Activated T-cell treated with anti-CD3 and anti-CD28 coated beads, Interleukin-2, amount 50 U/mL, for 4 hours (primary cell): ENCODE measurements around the gene SSH2. TPM values are rescaled to one million over a fixed set of nuclear protein-coding genes. Genes with fewer than 3 reads are reported as not detected.
"Not testable (repeated sequence)": the region's sequence is repeated elsewhere in the genome, so short reads cannot be mapped to it uniquely, and the experiment has no call there.

Source experiments
- ATAC-seq, 2 donors: fragments of 200-7000 bp; cut with Tn5 transposase; one replicate each; pipeline ENCODE4 v1.10.0; 2021
- DNase-seq: peaks from one replicate; pipeline ENCODE4 v3.0.0-alpha.2; 2020
- H3K27me3 Mint-ChIP-seq: one replicate; pipeline ENCODE4 v1.8.0; 2021; ENCODE audit warnings: low read depth, mixed read lengths
- H3K36me3 Mint-ChIP-seq: one replicate; pipeline ENCODE4 v1.8.0; 2022; ENCODE audit warnings: mixed read lengths; ENCODE audit not compliant: insufficient read depth
- H3K4me1 Mint-ChIP-seq: one replicate; pipeline ENCODE4 v1.8.0; 2021; ENCODE audit warnings: low read depth, mixed read lengths
- H3K4me3 Mint-ChIP-seq: one replicate; pipeline ENCODE4 v1.8.0; 2021; ENCODE audit warnings: mild to moderate bottlenecking, moderate library complexity, mixed read lengths
- H3K9me3 Mint-ChIP-seq: one replicate; pipeline ENCODE4 v1.8.0; 2021; ENCODE audit warnings: mixed read lengths
- total RNA-seq, 3 donors: library from RNA; stranded (reverse); gene quantifications; one replicate each; pipeline ENCODE4 v1.2.1, GENCODE V29; 2021

Gene SSH2
- total RNA-seq, 3 donors from 2014 or later, result 25.0 to 27.0 (median 25.9) TPM

DNA sequence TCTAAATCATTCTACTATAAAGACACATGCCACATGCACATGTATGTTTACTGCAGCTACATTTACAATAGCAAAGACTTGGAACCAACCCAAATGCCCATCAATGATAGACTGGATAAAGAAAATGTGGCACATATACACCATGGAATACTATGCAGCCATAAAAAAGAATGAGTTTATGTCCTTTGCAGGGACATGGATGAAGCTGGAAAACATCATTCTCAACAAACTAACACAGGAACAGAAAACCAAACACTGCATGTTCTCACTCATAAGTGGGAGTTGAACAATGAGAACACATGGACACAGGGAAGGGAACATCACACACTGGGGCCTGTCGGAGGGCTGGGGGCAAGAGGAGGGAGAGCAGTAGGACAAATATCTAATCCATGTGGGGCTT, 204.6 kb downstream of the SSH2 start:
- peaks cover 84% of the 10 kb centered on the region for H3K4me1 Mint-ChIP-seq
- not testable (repeated sequence) for DNase-seq, H3K27me3 Mint-ChIP-seq, H3K4me3 Mint-ChIP-seq, ATAC-seq, H3K9me3 Mint-ChIP-seq
- peaks cover 13% of the 10 kb centered on the region for H3K36me3 Mint-ChIP-seq

DNA sequence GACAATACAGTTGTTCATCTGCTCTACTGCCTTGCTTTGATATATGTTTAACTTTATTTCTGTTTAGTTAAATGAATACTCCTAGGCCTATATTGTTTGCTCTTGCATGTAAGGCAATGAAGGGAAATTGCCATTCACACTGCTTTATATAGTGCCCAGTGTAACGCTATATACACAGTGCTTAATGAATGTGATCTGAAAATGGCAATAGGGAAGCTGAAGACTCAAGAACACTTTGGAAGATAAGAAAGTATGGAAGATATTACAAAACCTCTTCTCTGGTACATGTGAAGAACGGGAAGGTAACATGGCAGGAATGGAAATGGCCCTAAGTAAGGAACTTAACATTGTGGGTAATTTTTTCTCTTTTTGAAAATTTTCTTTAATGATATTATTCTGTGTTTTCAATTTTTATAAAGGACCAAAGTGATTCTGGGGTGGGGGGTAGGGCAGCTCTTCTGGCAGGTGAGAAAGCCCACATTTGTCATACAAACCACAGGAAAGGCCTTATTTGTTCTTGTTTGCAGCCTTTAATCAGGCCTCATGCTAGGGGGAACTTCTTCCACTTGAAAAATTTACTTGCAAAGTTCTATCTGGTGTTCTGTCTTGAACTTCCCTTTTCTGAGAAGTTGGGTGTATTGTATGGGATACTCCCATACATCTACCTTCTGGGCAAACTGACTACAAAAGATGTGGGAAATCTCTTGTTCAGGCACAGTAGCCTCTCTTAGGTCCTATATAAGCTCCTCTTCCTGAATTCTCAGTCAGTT, 206.6 kb downstream of the SSH2 start:
- Mint-ChIP-seq H3K4me1 (peaks cover 74% of the 10 kb centered on the region), H3K9me3 (peaks cover 4% of the 10 kb centered on the region), H3K4me3 (peak overlapping the region; percentile 59), H3K27me3 (no peaks in the 10 kb centered on the region), H3K36me3 (peaks cover 4% of the 10 kb centered on the region)
- ATAC-seq (peak; percentile 59 to 65), DNase-seq (no peak)

DNA sequence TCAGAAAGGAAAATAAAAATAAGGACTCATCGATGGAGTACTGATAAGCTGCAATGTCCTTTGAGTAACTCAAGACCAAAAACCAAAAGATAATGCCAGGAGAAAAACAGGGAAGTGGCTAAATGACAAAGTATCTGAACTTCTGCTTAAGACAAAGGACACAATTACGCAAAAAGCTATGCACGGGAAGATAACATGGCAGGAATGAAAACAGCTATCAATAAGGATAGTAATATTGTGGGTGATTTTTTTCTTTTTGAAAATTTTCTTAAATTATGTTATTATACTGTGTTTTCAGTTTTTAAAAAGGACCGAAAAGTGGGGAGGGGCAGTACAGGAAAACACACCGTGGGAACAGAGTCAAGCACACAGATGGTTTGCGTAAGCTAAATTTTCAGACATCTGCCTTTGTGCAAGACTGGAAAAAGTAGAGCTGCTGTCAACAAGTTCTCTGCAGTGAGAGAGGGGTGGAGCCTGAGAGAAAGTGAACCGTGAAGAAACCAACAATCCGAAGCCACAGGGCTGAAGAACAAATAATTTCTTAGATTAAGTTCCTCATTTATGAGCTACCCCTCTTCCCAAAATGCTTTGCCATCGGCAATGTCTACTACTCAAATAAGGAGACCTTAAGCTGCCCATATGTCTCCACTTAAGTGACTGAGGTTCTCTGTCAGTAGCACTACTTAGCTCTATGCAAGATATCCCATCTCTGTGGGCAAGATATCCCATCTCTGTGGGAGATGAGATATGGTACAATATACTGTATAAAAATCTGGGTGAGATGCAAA, 207.4 kb downstream of the SSH2 start:
- Mint-ChIP-seq H3K4me3 (peak overlapping the region; percentile 59), H3K27me3 (no peaks in the 10 kb centered on the region), H3K36me3 (peaks cover 9% of the 10 kb centered on the region), H3K4me1 (peaks cover 73% of the 10 kb centered on the region), H3K9me3 (no peaks in the 10 kb centered on the region)
- DNase-seq, result peak; percentile 17
- peak; percentile 28 to 33 for ATAC-seq

DNA sequence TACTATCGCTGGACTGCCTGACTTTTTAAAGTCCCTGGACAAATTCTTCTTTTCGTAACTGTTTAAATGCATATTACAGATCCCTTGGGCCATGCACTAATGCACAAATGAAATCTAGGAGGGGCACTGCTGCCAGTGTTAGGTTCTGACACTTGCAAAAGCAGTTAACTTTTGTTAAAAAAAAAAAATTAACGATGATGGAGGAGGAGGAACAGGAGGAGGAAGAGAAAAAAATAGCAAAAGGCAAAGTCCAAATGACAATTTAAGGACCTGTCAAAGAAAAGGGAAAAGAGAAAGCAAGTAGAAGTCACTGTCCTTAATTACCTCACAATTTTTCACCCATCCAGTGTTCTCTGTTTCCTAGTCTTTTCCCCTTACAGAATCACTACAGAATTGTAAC, 209.5 kb downstream of the SSH2 start:
- Mint-ChIP-seq H3K4me1 (peaks cover 73% of the 10 kb centered on the region), H3K9me3 (no peaks in the 10 kb centered on the region), H3K4me3 (no peak overlapping the region), H3K36me3 (peaks cover 9% of the 10 kb centered on the region), H3K27me3 (no peaks in the 10 kb centered on the region)
- ATAC-seq (no peak), DNase-seq (no peak)

DNA sequence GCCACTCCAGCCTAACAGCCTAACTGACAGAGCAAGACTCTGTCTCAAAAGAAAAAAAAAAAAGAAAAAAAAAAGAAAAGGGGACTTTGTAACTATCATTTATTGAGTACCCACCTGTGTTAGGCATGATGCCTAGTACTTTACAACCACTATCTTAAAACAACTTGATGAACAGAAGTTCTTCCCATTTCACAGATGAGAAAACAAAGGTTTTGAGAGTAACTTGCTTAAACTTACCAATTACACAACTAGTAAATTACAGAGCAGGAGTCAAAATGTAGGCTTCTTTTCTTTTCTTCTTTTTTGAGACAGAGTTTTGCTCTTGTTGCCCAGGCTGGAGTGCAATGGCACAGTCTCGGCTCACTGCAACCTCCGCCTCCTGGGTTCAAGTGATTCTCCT, 210.6 kb downstream of the SSH2 start:
- H3K36me3 Mint-ChIP-seq, result peaks cover 9% of the 10 kb centered on the region
- no peaks in the 10 kb centered on the region for H3K27me3 Mint-ChIP-seq
- H3K9me3 Mint-ChIP-seq, result no peaks in the 10 kb centered on the region
- H3K4me1 Mint-ChIP-seq, result peaks cover 75% of the 10 kb centered on the region
- no peak overlapping the region for H3K4me3 Mint-ChIP-seq
- no peak for DNase-seq
- ATAC-seq, result no peak

DNA sequence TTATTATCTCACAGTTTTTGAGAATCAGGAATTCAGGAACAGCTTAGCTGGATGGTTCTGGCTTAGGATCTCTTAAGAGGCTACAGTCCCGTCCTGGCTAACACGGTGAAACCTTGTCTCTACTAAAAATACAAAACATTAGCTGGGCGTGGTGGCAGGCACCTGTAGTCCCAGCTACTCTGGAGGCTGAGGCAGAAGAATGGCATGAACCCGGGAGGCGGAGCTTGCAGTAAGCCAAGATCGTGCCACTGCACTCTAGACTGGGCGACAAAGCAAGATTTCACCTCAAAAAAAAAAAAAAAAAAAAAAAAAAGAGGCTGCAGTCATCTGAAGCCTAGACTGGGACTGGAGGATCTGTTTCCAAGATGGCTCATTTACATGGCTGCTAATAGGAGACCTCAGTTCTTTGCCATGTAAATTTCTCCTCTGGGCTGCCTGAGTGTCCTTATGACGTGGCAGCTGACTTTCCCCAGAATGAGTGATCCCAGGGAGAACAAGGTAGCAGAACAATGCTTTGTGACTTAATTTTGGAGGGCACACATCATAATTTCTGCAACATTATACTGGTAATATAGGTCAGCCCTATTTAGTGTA, 211.5 kb downstream of the SSH2 start:
- no peak overlapping the region for H3K4me3 Mint-ChIP-seq
- no peak for DNase-seq
- no peaks in the 10 kb centered on the region for H3K27me3 Mint-ChIP-seq
- peaks cover 78% of the 10 kb centered on the region for H3K4me1 Mint-ChIP-seq
- H3K36me3 Mint-ChIP-seq, result peaks cover 9% of the 10 kb centered on the region
- no peaks in the 10 kb centered on the region for H3K9me3 Mint-ChIP-seq
- no peak for ATAC-seq

DNA sequence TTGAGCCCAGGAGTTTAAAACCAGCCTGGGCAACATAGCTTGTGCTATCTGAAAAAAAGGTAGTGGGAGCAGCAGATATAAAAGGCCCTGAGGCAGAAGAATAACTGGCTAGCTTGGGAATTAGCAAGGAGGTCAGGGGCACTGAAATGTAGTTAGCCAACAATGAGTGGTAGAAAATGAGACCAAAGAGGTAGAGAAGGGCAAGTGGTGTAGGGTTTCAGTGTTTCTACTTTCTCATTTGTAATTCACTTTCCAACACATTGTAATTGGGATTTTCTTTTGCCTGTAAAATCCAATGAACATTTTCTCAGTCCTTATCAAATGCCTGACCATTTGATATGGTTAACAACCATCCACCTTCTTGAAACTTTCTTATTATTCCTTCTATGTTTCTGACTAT, 212.2 kb downstream of the SSH2 start:
- DNase-seq, result no peak
- H3K27me3 Mint-ChIP-seq, result no peaks in the 10 kb centered on the region
- no peaks in the 10 kb centered on the region for H3K9me3 Mint-ChIP-seq
- peaks cover 9% of the 10 kb centered on the region for H3K36me3 Mint-ChIP-seq
- no peak for ATAC-seq
- H3K4me3 Mint-ChIP-seq, result no peak overlapping the region
- H3K4me1 Mint-ChIP-seq, result peaks cover 77% of the 10 kb centered on the region

DNA sequence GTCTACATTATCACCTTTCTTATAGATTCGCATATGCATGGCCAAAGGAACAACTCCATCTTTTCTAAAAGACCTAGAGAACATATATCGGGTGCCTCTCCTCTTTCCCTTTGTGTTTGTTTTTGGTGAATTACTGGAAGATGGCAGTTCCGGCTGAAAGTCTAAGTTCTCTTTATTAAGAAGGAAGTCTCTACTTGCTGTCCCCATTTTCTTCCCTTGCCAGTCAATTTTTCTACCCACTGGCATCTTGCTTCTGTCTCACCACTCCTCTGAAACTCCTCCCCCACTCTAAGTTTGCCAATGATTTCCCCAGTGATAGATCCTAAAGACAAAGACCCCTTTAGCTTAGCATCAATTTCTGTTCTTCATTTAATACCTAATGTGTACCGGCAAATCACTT, 213.5 kb downstream of the SSH2 start:
- H3K36me3 Mint-ChIP-seq, result peaks cover 12% of the 10 kb centered on the region
- no peak for ATAC-seq
- H3K4me3 Mint-ChIP-seq, result no peak overlapping the region
- H3K27me3 Mint-ChIP-seq, result no peaks in the 10 kb centered on the region
- no peaks in the 10 kb centered on the region for H3K9me3 Mint-ChIP-seq
- DNase-seq, result no peak
- H3K4me1 Mint-ChIP-seq, result peaks cover 74% of the 10 kb centered on the region

DNA sequence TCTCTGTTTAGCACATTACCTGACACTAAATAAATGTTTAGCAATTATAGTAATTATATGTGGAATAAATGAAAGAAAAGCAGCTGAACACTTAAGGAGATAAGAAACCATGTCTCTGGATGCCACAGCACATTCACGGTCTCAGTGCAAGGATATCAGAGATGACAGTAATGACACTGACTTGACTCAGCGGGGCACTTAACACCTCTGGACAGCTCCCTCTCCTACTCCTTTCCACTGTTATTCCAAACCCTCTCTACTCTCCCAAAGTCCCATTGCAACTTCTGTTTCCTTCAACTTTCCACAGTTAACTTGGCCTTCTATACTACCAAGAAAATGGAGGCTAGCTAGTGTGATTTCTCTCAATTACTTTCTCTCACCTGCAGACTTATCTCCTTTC, 214.3 kb downstream of the SSH2 start:
- H3K4me3 Mint-ChIP-seq, result no peak overlapping the region
- H3K27me3 Mint-ChIP-seq, result no peaks in the 10 kb centered on the region
- ATAC-seq (no peak), DNase-seq (no peak)
- H3K36me3 Mint-ChIP-seq, result peaks cover 20% of the 10 kb centered on the region
- H3K4me1 Mint-ChIP-seq, result peaks cover 73% of the 10 kb centered on the region
- H3K9me3 Mint-ChIP-seq, result no peaks in the 10 kb centered on the region

DNA sequence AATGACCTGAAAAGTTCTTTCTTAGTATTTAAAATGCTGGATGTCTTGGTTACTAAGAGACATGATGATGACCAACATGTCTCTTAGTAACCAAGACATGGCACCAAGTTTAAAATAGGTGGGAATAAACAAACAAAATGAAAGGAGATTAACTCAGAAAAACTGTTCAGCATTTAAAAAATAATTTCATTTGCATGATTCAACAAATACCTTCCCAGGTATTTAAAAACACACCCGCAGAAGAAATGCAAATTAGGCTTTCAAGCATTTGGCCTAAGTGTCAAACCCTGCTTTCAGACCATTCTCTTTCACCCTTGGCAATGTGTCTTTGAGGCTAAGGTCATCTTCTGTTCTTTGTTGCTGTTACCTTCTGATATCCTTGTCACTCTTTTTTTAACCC, 215.9 kb downstream of the SSH2 start:
- no peaks in the 10 kb centered on the region for H3K27me3 Mint-ChIP-seq
- H3K4me1 Mint-ChIP-seq, result peaks cover 80% of the 10 kb centered on the region
- ATAC-seq, result no peak
- no peaks in the 10 kb centered on the region for H3K9me3 Mint-ChIP-seq
- no peak overlapping the region for H3K4me3 Mint-ChIP-seq
- no peak for DNase-seq
- H3K36me3 Mint-ChIP-seq, result peaks cover 24% of the 10 kb centered on the region

DNA sequence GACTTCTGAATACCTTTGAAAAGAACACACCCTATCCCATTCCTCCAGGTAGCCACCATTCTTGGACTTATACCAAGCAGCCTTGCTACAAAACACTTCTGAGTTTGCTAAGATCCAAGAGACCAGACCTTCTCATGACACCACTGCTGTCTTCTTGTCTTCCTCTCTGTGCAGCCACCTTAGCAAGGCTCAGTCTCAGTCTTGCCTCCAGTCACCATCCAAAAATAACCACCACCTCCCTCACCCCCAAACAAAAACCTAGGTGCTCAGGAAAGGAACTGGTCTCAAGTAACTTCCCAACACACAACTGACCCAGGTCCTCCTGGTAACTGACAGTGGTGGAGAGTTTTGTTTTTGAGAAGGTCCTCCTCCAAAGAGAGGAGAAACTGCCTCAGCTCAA, 216.4 kb downstream of the SSH2 start:
- Mint-ChIP-seq H3K27me3 (no peaks in the 10 kb centered on the region), H3K9me3 (no peaks in the 10 kb centered on the region), H3K4me1 (peaks cover 78% of the 10 kb centered on the region), H3K36me3 (peaks cover 24% of the 10 kb centered on the region), H3K4me3 (no peak overlapping the region)
- ATAC-seq (no peak), DNase-seq (no peak)

DNA sequence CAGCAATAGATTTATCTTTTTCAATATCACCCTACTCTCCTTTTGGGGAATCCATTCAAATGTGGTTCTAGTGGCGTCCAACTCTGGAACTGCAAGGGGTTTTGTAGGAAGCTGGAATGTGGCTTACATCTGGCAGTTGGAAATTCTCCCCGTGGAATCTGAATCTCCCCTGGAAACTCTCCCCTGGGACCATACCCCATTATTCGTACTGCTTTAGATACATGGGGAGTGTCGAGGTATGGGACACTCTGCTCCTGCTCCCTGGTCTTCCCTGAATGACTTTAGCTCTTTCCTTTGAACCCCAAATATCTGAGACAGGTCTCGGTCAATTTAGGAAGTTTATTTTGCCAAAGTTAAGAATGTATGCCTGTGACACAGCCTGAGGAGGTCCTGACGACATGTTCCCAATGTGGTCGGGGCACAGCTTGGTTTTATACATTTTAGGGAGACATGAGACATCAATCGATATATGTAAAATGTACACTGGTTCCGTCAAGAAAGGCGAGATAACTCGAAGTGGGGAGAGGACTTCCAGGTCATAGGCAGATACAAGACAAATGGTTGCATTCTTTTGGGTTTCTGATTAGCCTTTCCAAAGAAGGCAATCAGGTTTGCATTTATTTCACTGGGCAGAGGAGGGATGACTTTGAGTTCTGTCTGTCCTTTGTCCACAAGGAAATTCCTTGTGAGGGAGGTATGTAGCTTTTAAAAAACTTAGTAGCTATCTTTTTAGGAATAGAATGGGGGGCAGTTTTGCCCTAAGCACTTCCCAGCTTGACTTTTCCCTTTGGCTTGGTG, 218.2 kb downstream of the SSH2 start:
- no peaks in the 10 kb centered on the region for H3K9me3 Mint-ChIP-seq
- H3K4me3 Mint-ChIP-seq, result no peak overlapping the region
- H3K36me3 Mint-ChIP-seq, result peaks cover 15% of the 10 kb centered on the region
- ATAC-seq (no peak), DNase-seq (no peak)
- no peaks in the 10 kb centered on the region for H3K27me3 Mint-ChIP-seq
- H3K4me1 Mint-ChIP-seq, result peaks cover 68% of the 10 kb centered on the region

DNA sequence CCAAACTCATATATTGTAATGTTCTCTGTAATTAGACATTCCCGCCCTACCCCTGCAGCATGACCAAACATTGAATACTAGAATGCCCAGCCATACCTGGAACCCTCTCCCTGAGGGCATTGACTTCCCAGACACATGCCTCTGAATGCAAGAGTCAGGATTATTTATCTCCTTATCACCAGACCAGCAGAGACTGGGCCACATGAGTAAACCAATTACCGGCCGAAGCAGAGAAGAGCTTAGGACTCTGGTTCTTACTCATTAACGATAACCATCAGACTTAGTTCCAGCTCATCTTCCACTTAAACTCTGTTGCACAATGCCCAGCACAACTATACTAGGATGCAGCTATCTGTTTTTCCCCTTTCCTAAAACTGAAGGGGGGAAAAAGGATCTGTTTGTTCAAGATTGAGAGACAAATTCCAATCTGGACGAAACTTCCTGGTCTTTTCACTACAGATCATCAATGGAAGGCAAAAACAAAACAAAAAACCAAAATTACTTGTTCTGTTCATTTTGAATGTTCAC, 219.1 kb downstream of the SSH2 start:
- Mint-ChIP-seq H3K27me3 (no peaks in the 10 kb centered on the region), H3K36me3 (peaks cover 15% of the 10 kb centered on the region), H3K4me3 (no peak overlapping the region), H3K9me3 (no peaks in the 10 kb centered on the region), H3K4me1 (peaks cover 65% of the 10 kb centered on the region)
- DNase-seq (no peak), ATAC-seq (no peak)

DNA sequence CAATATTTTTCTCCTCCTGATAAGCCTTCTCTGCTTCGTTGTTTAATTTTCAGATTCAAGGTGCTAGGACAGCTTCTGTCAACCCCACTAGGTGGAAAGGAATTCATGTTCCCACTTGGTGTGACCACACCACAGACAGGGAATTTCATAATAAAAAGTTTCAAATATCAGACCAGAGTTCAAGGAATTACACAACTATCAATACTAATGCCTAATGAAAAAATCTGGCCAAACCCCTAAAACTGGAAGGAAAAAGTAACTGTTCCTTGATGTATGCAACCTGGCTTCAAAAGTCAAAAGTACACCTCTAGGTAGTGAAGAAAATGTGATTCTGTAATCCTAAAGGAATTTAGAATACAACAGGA, 219.5 kb downstream of the SSH2 start:
- H3K9me3 Mint-ChIP-seq, result no peaks in the 10 kb centered on the region
- peaks cover 65% of the 10 kb centered on the region for H3K4me1 Mint-ChIP-seq
- H3K4me3 Mint-ChIP-seq, result no peak overlapping the region
- no peaks in the 10 kb centered on the region for H3K27me3 Mint-ChIP-seq
- ATAC-seq (no peak), DNase-seq (no peak)
- H3K36me3 Mint-ChIP-seq, result peaks cover 15% of the 10 kb centered on the region
